Activated T-cell treated with anti-CD3 and anti-CD28 coated beads, Interleukin-2, amount 50 U/mL, for 72 hours (primary cell): ENCODE measurements around the gene NFATC4. TPM values are rescaled to one million over a fixed set of nuclear protein-coding genes. Genes with fewer than 3 reads are reported as not detected.

Experiments used
- total RNA-seq, 2 donors: library from RNA; stranded (reverse); gene quantifications; one replicate each; pipeline ENCODE4 v1.2.3, GENCODE V29; 2022

Gene NFATC4
- total RNA-seq, 2 donors from 2014 or later = 2.6 to 11.3 TPM

Other genes starting within 250 kb of the NFATC4 start
- 1 to 10 TPM in 1 of 2 donors, under 1 TPM in 1; 0.46 to 2.2 TPM for gene FITM1, start 237.5 kb upstream of the NFATC4 start, total RNA-seq
- 100 to 1,000 TPM; 342 to 378 TPM for gene PSME1, start 232.0 kb upstream of the NFATC4 start, total RNA-seq
- gene EMC9, start 226.6 kb upstream of the NFATC4 start, total RNA-seq = 10 to 100 TPM; 38.0 to 56.5 TPM
- gene PSME2, start 221.6 kb upstream of the NFATC4 start, total RNA-seq = 100 to 1,000 TPM; 369 to 376 TPM
- 10 to 100 TPM; 88.7 to 90.6 TPM for gene RNF31, start 220.7 kb upstream of the NFATC4 start, total RNA-seq
- gene IRF9, start 206.9 kb upstream of the NFATC4 start, total RNA-seq = 100 to 1,000 TPM; 245 to 263 TPM
- 10 to 100 TPM; 48.0 to 57.9 TPM for gene REC8, start 196.1 kb upstream of the NFATC4 start, total RNA-seq
- 10 to 100 TPM; 30.9 to 38.0 TPM for gene IPO4, start 179.4 kb upstream of the NFATC4 start, total RNA-seq
- 10 to 100 TPM; 27.4 to 32.5 TPM for gene TM9SF1, start 172.7 kb upstream of the NFATC4 start, total RNA-seq
- under 1 TPM in 1 of 2 donors, not detected in 1; 0.88 TPM for gene TSSK4, start 162.5 kb upstream of the NFATC4 start, total RNA-seq
- gene CHMP4A, start 154.7 kb upstream of the NFATC4 start, total RNA-seq = 100 to 1,000 TPM; 105 to 119 TPM
- 10 to 100 TPM; 16.8 to 20.2 TPM for gene MDP1, start 152.1 kb upstream of the NFATC4 start, total RNA-seq
- gene NEDD8, start 135.8 kb upstream of the NFATC4 start, total RNA-seq = 100 to 1,000 TPM; 127 to 148 TPM
- 10 to 100 TPM; 67.5 to 75.5 TPM for gene GMPR2, start 135.3 kb upstream of the NFATC4 start, total RNA-seq
- 100 to 1,000 TPM in 1 of 2 donors, 10 to 100 TPM in 1; 87.7 to 103 TPM for gene TINF2, start 125.6 kb upstream of the NFATC4 start, total RNA-seq
- gene TGM1, start 105.0 kb upstream of the NFATC4 start, total RNA-seq = 10 to 100 TPM in 1 of 2 donors, 1 to 10 TPM in 1; 9.3 to 14.0 TPM
- gene RABGGTA, start 96.6 kb upstream of the NFATC4 start, total RNA-seq = 10 to 100 TPM; 53.8 to 56.2 TPM
- gene DHRS1, start 68.4 kb upstream of the NFATC4 start, total RNA-seq = 10 to 100 TPM; 28.5 to 29.0 TPM
- 10 to 100 TPM; 31.7 to 34.0 TPM for gene NOP9, start 68.3 kb upstream of the NFATC4 start, total RNA-seq
- 10 to 100 TPM; 11.6 to 12.9 TPM for gene CIDEB, start 60.2 kb upstream of the NFATC4 start, total RNA-seq
- 10 to 100 TPM; 21.5 to 23.4 TPM for gene LTB4R2, start 58.0 kb upstream of the NFATC4 start, total RNA-seq
- 10 to 100 TPM; 27.1 to 28.5 TPM for gene LTB4R, start 56.7 kb upstream of the NFATC4 start, total RNA-seq
- 1 to 10 TPM; 4.6 to 6.9 TPM for gene ADCY4, start 33.1 kb upstream of the NFATC4 start, total RNA-seq
- gene RIPK3, start 28.2 kb upstream of the NFATC4 start, total RNA-seq = 10 to 100 TPM; 11.0 to 18.6 TPM
- gene NYNRIN, start 30.8 kb downstream of the NFATC4 start, total RNA-seq = under 1 TPM; 0.09 to 0.14 TPM
- 10 to 100 TPM; 15.7 to 30.7 TPM for gene CBLN3, start 61.5 kb downstream of the NFATC4 start, total RNA-seq
- gene KHNYN, start 61.8 kb downstream of the NFATC4 start, total RNA-seq = 100 to 1,000 TPM; 114 to 126 TPM
- 10 to 100 TPM; 38.5 to 44.8 TPM for gene SDR39U1, start 74.6 kb downstream of the NFATC4 start, total RNA-seq
- gene CMA1, start 140.1 kb downstream of the NFATC4 start, total RNA-seq = not detected
- not detected for gene CTSG, start 208.1 kb downstream of the NFATC4 start, total RNA-seq
- 10 to 100 TPM; 32.3 to 74.2 TPM for gene GZMH, start 241.5 kb downstream of the NFATC4 start, total RNA-seq